Chondrocyte (in vitro differentiated cells): ENCODE measurements around the gene PDCD6IP. TPM values are rescaled to one million over a fixed set of nuclear protein-coding genes. Genes with fewer than 3 reads are reported as not detected.

Source experiments
- DNase-seq: peaks from one replicate; pipeline ENCODE4 v3.0.0; 2021; ENCODE audit warnings: mixed read lengths, low spot score
- H3K27ac Mint-ChIP-seq: one replicate; pipeline ENCODE4 v1.8.0; 2021; ENCODE audit warnings: mild to moderate bottlenecking, moderate library complexity, mixed read lengths; ENCODE audit not compliant: unreplicated experiment
- H3K27me3 Mint-ChIP-seq: 2 replicates; pipeline ENCODE4 v1.8.0; 2021; ENCODE audit warnings: low read depth, mixed read lengths
- H3K36me3 Mint-ChIP-seq: 2 replicates; pipeline ENCODE4 v1.8.0; 2021; ENCODE audit warnings: low read depth, mixed read lengths
- H3K4me1 Mint-ChIP-seq: 2 replicates; pipeline ENCODE4 v1.8.0; 2021; ENCODE audit warnings: low read depth, mild to moderate bottlenecking, mixed read lengths
- H3K4me3 Mint-ChIP-seq: one replicate; pipeline ENCODE4 v1.8.0; 2021; ENCODE audit warnings: mild to moderate bottlenecking, moderate library complexity, mixed read lengths; ENCODE audit not compliant: unreplicated experiment
- H3K9me3 Mint-ChIP-seq: 2 replicates; pipeline ENCODE4 v1.8.0; 2021; ENCODE audit warnings: low read depth, mixed read lengths
- total RNA-seq: library from RNA; stranded (reverse); gene quantifications from 3 replicates; pipeline ENCODE4 v1.2.1, GENCODE V29; 2021
- TF ChIP-seq, protein P1 (sequence below): fragments of 200-600 bp; sonication (generic); IDR thresholded peaks from 2 replicates; pipeline ENCODE4 v1.5.0; 2021; ENCODE audit warnings: antibody characterized with exemption, mild to moderate bottlenecking, moderate library complexity

The PDCD6IP gene
- total RNA-seq, 1 donor from 2014 or later: 260 TPM

- Mint-ChIP-seq H3K27me3 (no peaks in the 10 kb centered on the region), H3K4me3 (no peak overlapping the region), H3K36me3 (no peaks in the 10 kb centered on the region), H3K4me1 (peaks cover 29% of the 10 kb centered on the region), H3K9me3 (no peaks in the 10 kb centered on the region), H3K27ac (no peak overlapping the region)
- no peak for DNase-seq
- TF ChIP-seq, protein P1, sequence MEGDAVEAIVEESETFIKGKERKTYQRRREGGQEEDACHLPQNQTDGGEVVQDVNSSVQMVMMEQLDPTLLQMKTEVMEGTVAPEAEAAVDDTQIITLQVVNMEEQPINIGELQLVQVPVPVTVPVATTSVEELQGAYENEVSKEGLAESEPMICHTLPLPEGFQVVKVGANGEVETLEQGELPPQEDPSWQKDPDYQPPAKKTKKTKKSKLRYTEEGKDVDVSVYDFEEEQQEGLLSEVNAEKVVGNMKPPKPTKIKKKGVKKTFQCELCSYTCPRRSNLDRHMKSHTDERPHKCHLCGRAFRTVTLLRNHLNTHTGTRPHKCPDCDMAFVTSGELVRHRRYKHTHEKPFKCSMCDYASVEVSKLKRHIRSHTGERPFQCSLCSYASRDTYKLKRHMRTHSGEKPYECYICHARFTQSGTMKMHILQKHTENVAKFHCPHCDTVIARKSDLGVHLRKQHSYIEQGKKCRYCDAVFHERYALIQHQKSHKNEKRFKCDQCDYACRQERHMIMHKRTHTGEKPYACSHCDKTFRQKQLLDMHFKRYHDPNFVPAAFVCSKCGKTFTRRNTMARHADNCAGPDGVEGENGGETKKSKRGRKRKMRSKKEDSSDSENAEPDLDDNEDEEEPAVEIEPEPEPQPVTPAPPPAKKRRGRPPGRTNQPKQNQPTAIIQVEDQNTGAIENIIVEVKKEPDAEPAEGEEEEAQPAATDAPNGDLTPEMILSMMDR: no peak
Observed at GRCh38 chr3:33795856-33796536, 2.4 kb upstream of the PDCD6IP start.

DNA sequence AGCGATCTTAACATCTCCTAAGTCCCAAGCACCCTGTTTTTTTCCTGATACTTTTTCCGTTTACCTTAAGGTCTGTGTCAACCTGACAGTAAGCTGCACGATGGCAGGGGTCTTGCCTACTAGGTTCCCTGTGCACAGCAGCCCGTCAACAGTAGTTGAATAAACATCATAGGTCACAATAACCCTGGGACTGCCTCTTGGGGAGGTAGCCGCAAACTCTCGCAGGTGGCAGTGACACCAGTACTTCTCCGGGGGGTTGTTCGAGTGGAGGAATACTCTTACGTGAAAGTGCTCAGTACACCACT, 365 bp upstream of the PDCD6IP start:
- Mint-ChIP-seq H3K36me3 (peaks cover 5% of the 10 kb centered on the region), H3K4me3 (peak overlapping the region; percentile 97), H3K4me1 (peaks cover 46% of the 10 kb centered on the region), H3K9me3 (peaks cover 3% of the 10 kb centered on the region), H3K27me3 (no peaks in the 10 kb centered on the region), H3K27ac (peak overlapping the region; percentile 98)
- DNase-seq: no peak
- TF ChIP-seq, protein P1: no peak

DNA sequence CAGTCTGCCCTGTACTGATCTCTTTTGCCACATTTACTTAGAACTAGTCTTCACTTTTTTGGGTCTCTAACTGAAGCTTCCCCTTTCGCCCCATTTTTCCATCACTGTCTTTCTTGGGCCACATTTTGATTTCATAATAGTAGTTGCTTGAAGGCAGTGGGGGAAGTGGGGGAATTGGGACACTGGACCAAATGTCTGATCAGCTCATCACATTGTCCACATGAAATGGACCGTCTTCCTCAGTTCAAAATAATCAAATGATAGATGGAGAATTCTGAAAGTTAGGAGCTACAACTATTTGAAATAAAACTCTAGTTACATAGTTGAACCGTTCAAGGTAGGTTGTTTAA, 747 bp downstream of the PDCD6IP start:
- H3K36me3 Mint-ChIP-seq: peaks cover 15% of the 10 kb centered on the region
- H3K4me1 Mint-ChIP-seq: peaks cover 57% of the 10 kb centered on the region
- peak overlapping the region; percentile 98 for H3K27ac Mint-ChIP-seq
- peaks cover 12% of the 10 kb centered on the region for H3K9me3 Mint-ChIP-seq
- DNase-seq: no peak
- peak overlapping the region; percentile 97 for H3K4me3 Mint-ChIP-seq
- TF ChIP-seq, protein P1: no peak
- no peaks in the 10 kb centered on the region for H3K27me3 Mint-ChIP-seq

DNA sequence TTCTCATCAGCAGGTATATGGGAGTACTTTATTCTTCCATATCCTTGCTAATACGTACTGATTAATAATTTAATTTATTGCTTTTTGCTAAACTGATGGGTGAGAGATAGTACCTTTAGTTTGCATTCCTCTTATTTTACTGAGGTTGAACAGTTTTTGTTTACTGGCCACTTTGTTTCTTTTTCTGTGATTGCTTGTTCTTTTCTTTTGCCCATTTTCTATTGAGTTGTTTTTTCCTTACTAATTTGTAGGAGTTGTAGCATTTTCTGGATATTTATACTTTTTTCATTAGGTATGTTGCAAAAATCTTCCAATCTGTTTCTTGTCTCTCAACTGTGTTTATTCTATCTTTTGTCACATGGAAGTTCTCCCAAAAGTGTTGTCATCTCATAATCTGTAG, 4.8 kb downstream of the PDCD6IP start:
- Mint-ChIP-seq H3K4me3 (no peak overlapping the region), H3K27ac (peak overlapping the region; percentile 73), H3K4me1 (peaks cover 71% of the 10 kb centered on the region), H3K27me3 (no peaks in the 10 kb centered on the region), H3K36me3 (peaks cover 15% of the 10 kb centered on the region), H3K9me3 (peaks cover 12% of the 10 kb centered on the region)
- TF ChIP-seq, protein P1: no peak
- DNase-seq: no peak

DNA sequence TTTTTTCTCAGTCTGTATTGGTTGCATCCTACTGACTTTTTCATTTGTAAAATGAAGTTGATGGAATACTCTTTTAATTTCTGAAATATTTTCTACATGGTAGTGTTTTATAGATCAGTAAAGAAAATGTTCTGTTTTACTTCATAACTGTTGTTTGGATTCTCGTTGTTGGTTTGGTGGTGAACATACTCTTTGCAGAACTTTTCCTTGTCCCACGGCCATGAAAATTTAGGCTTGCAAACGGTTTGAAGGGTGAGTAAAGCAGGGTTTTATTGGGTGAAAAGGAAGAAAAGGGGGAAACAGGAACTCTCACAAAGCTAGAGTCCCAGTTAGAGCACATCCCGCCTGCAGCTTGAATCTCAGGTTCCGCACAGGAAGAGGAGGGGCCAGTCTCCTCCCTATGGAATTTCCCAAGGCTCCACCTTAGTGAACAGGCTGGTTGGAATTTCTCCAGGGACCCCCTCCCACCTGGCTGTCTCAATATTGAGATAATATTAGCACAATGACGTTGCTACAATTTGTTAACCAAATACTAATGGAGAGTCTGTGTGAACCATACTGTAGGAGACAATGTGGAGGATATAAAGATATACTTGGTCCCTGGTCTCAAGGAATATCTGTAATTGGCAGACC, 5.6 kb downstream of the PDCD6IP start:
- H3K27me3 Mint-ChIP-seq: no peaks in the 10 kb centered on the region
- TF ChIP-seq, protein P1: no peak
- DNase-seq: no peak
- no peak overlapping the region for H3K4me3 Mint-ChIP-seq
- peaks cover 15% of the 10 kb centered on the region for H3K36me3 Mint-ChIP-seq
- peaks cover 12% of the 10 kb centered on the region for H3K9me3 Mint-ChIP-seq
- peaks cover 78% of the 10 kb centered on the region for H3K4me1 Mint-ChIP-seq
- peak overlapping the region; percentile 67 for H3K27ac Mint-ChIP-seq
